ACHN (cell line): ENCODE data around the gene SLC1A3.
"Not testable (repeated sequence)": the region's sequence is repeated elsewhere in the genome, so short reads cannot be mapped to it uniquely, and the experiment has no call there.

Experiments used
- DNase-seq: peaks from one replicate; pipeline ENCODE4 v3.0.0-alpha.2; 2015
- in situ Hi-C: cut with HindIII; loops from 2 replicates; pipeline ENCODE4 v1.10.0; 2017; ENCODE audit warnings: low sequenced_read_pairs, low pct_ligation_motif_present, low pct_unique_long_range_greater_than_20kb

SLC1A3 gene

GRCh38 chr5:36623832-36624231 is 17.4 kb downstream of the SLC1A3 start:
- in situ Hi-C loops, result no loop called here
- no peak for DNase-seq

- no peak for DNase-seq
- in situ Hi-C loops, result no loop called here
Measured at GRCh38 chr5:36624277-36624676, 17.9 kb downstream of the SLC1A3 start.

- in situ Hi-C loops, result no loop called here
Measured at GRCh38 chr5:36628695-36629094, 22.3 kb downstream of the SLC1A3 start.

GRCh38 chr5:36629729-36630128 is 23.3 kb downstream of the SLC1A3 start:
- DNase-seq, result no peak
- in situ Hi-C loops, result no loop called here

More at GRCh38 chr5:36628695-36629094, 22.3 kb downstream of the SLC1A3 start:
- DNase-seq, result no peak

GRCh38 chr5:36630201-36631145 is 24.1 kb downstream of the SLC1A3 start:
- DNase-seq, result no peak
- in situ Hi-C loops, result no loop called here

GRCh38 chr5:36631154-36631553 is 24.7 kb downstream of the SLC1A3 start:
- in situ Hi-C loops, result no loop called here
- DNase-seq, result no peak

- no peak for DNase-seq
- in situ Hi-C loops, result no loop called here
Measured at GRCh38 chr5:36631620-36632362, 25.4 kb downstream of the SLC1A3 start.

GRCh38 chr5:36632363-36632664 is 25.9 kb downstream of the SLC1A3 start:
- in situ Hi-C loops, result no loop called here
- no peak for DNase-seq

- no peak for DNase-seq
- in situ Hi-C loops, result no loop called here
Measured at GRCh38 chr5:36635721-36636390, 29.4 kb downstream of the SLC1A3 start.

- no peak for DNase-seq
- in situ Hi-C loops, result no loop called here
Measured at GRCh38 chr5:36637101-36637500, 30.7 kb downstream of the SLC1A3 start.

- no peak for DNase-seq
- in situ Hi-C loops, result no loop called here
Measured at GRCh38 chr5:36637516-36637915, 31.1 kb downstream of the SLC1A3 start.

- in situ Hi-C loops, result no loop called here
- DNase-seq, result no peak
Measured at GRCh38 chr5:36638056-36638455, 31.6 kb downstream of the SLC1A3 start.

GRCh38 chr5:36640949-36641348 is 34.5 kb downstream of the SLC1A3 start:
- in situ Hi-C loops, result no loop called here
- no peak for DNase-seq

GRCh38 chr5:36641431-36641830 is 35.0 kb downstream of the SLC1A3 start:
- no peak for DNase-seq
- in situ Hi-C loops, result no loop called here

- no peak for DNase-seq
- in situ Hi-C loops, result no loop called here
Measured at GRCh38 chr5:36642089-36642488, 35.7 kb downstream of the SLC1A3 start.

GRCh38 chr5:36643162-36643561 is 36.8 kb downstream of the SLC1A3 start:
- in situ Hi-C loops, result no loop called here

GRCh38 chr5:36643841-36644240 is 37.4 kb downstream of the SLC1A3 start:
- DNase-seq, in situ Hi-C loops: not testable (repeated sequence)

More at GRCh38 chr5:36643162-36643561, 36.8 kb downstream of the SLC1A3 start:
- no peak for DNase-seq

GRCh38 chr5:36644727-36645126 is 38.3 kb downstream of the SLC1A3 start:
- in situ Hi-C loops, result no loop called here
- DNase-seq, result no peak

- no peak for DNase-seq
- in situ Hi-C loops, result no loop called here
Measured at GRCh38 chr5:36646100-36646499, 39.7 kb downstream of the SLC1A3 start.
